ENCODE data around the gene SHC1. TPM values are rescaled to one million over a fixed set of nuclear protein-coding genes. Genes with fewer than 3 reads are reported as not detected.

SHC1 gene
- total RNA-seq, 3 donors from 2014 or later (not counting 1 experiment from before 2014, with no cell fraction given) = 94.6 to 112 (median 96.8) TPM

- Histone ChIP-seq H3K27me3 (ENCODE audit: control insufficient read depth, insufficient read depth, low read length) (no peaks in the 10 kb centered on the region), H3K36me3 (ENCODE audit: control insufficient read depth, insufficient read depth, low read length) (peaks cover 13% of the 10 kb centered on the region), H3K4me1 (ENCODE audit: control insufficient read depth, insufficient read depth, low read length) (peaks cover 67% of the 10 kb centered on the region), H3K9me3 (ENCODE audit: control insufficient read depth, insufficient read depth, low read length) (no peaks in the 10 kb centered on the region), H3K27ac (ENCODE audit: low read length) (no peak overlapping the region), H3K4me3 (ENCODE audit: low read length) (no peak overlapping the region)
- no peaks in the 10 kb centered on the region for H3K27me3 Mint-ChIP-seq (ENCODE audit: low read depth in 2 of 2)
- H3K27ac Mint-ChIP-seq = peak overlapping the region; percentile 9 to 30
- no peaks in the 10 kb centered on the region for H3K9me3 Mint-ChIP-seq
- no peak for TF ChIP-seq CTCF (IDR thresholded peaks at IDR 0.05)
- intact Hi-C loops (cut with micrococcal nuclease) = no loop called here
- 65% methylated on average over 8 of the region's 8 CpGs for WGBS (ENCODE audit: insufficient coverage)
- H3K36me3 Mint-ChIP-seq = no peaks in the 10 kb centered on the region
- H3K4me3 Mint-ChIP-seq = peak overlapping the region; percentile 21
- DNase-seq (peak in 1 of 2 donors; percentile 36), ATAC-seq (no peak)
- peaks cover 19 to 49% of the 10 kb centered on the region in 2 donors for H3K4me1 Mint-ChIP-seq
These were observed 29.8 kb downstream of the SHC1 start for GRCh38 chr1:154940651-154941194.

GRCh38 chr1:154940213-154940560 lies 30.4 kb downstream of the SHC1 start:
- Mint-ChIP-seq H3K27ac (peak overlapping the region; percentile 9 to 30), H3K27me3 (ENCODE audit: low read depth in 2 of 2) (no peaks in the 10 kb centered on the region), H3K4me3 (peak overlapping the region; percentile 21), H3K4me1 (peaks cover 19 to 49% of the 10 kb centered on the region in 2 donors), H3K9me3 (no peaks in the 10 kb centered on the region), H3K36me3 (no peaks in the 10 kb centered on the region)
- DNase-seq = peak in 1 of 2 donors; percentile 26
- Histone ChIP-seq H3K4me3 (ENCODE audit: low read length) (no peak overlapping the region), H3K36me3 (ENCODE audit: control insufficient read depth, insufficient read depth, low read length) (peaks cover 8% of the 10 kb centered on the region), H3K4me1 (ENCODE audit: control insufficient read depth, insufficient read depth, low read length) (peaks cover 69% of the 10 kb centered on the region), H3K9me3 (ENCODE audit: control insufficient read depth, insufficient read depth, low read length) (no peaks in the 10 kb centered on the region), H3K27me3 (ENCODE audit: control insufficient read depth, insufficient read depth, low read length) (no peaks in the 10 kb centered on the region), H3K27ac (ENCODE audit: low read length) (no peak overlapping the region)
- no peak for TF ChIP-seq CTCF (IDR thresholded peaks at IDR 0.05)
- no CpG with 5 or more reads among the region's 1 CpG for WGBS (ENCODE audit: insufficient coverage)
- no peak for ATAC-seq
- intact Hi-C loops (cut with micrococcal nuclease) = no loop called here

- peaks cover 58% of the 10 kb centered on the region for H3K4me1 ChIP-seq (ENCODE audit: control insufficient read depth, insufficient read depth, low read length)
- H3K9me3 ChIP-seq (ENCODE audit: control insufficient read depth, insufficient read depth, low read length) = no peaks in the 10 kb centered on the region
- no peak overlapping the region for H3K27ac ChIP-seq (ENCODE audit: low read length)
- H3K4me3 ChIP-seq (ENCODE audit: low read length) = no peak overlapping the region
- Mint-ChIP-seq H3K9me3 (no peaks in the 10 kb centered on the region), H3K4me3 (peak overlapping the region; percentile 76), H3K27ac (peak overlapping the region; percentile 99 to 100), H3K27me3 (ENCODE audit: low read depth in 2 of 2) (no peaks in the 10 kb centered on the region), H3K4me1 (peaks cover 19 to 44% of the 10 kb centered on the region in 2 donors), H3K36me3 (no peaks in the 10 kb centered on the region)
- intact Hi-C loops (cut with micrococcal nuclease) = loop anchor here (5.0 kb wide), 4 partner anchors 33 to 382 kb away; partner anchors contain the start of genes ADAR, CKS1B, EFNA4 and SHC1
- H3K36me3 ChIP-seq (ENCODE audit: control insufficient read depth, insufficient read depth, low read length) = no peaks in the 10 kb centered on the region
- ATAC-seq (no peak), DNase-seq (peak in 1 of 2 donors; percentile 25)
- no peaks in the 10 kb centered on the region for H3K27me3 ChIP-seq (ENCODE audit: control insufficient read depth, insufficient read depth, low read length)
- 98% methylated on average over 7 of the region's 7 CpGs for WGBS (ENCODE audit: insufficient coverage)
- no peak for TF ChIP-seq CTCF (IDR thresholded peaks at IDR 0.05)
These were observed 31.7 kb downstream of the SHC1 start for GRCh38 chr1:154938604-154939399.
